Measurements from ENCODE around the gene SLC22A12. TPM values are rescaled to one million over a fixed set of nuclear protein-coding genes. Genes with fewer than 3 reads are reported as not detected.

The SLC22A12 gene
- total RNA-seq, 1 donor from 2014 or later: not detected

GRCh38 chr11:64588701-64589100 is 2.3 kb upstream of the SLC22A12 start:
- H3K4me3 ChIP-seq (ENCODE audit: insufficient read depth, low read depth, low read length): no peak overlapping the region
- no peak overlapping the region for H3K4me3 Mint-ChIP-seq (ENCODE audit: unreplicated experiment)
- no peaks in the 10 kb centered on the region for H3K79me2 ChIP-seq (ENCODE audit: insufficient read depth, low read length)
- TF ChIP-seq CTCF (IDR thresholded peaks at IDR 0.05; ENCODE audit: insufficient read depth, low read depth, low read length) (no peak), EZH2 (IDR thresholded peaks at IDR 0.05; ENCODE audit: insufficient read depth, low read length) (no peak)
- DNase-seq (ENCODE audit: low read depth) (no peak), FAIRE-seq (no peak)
- no peak overlapping the region for H3K4me2 ChIP-seq (ENCODE audit: low read length)
- no peaks in the 10 kb centered on the region for H4K20me1 ChIP-seq (ENCODE audit: insufficient read depth, low read length)
- peaks cover 2% of the 10 kb centered on the region for H3K36me3 Mint-ChIP-seq (ENCODE audit: low read depth, unreplicated experiment)
- H3K27ac ChIP-seq (ENCODE audit: low read depth, low read length): no peak overlapping the region
- H3K9ac ChIP-seq (ENCODE audit: low read length): no peak overlapping the region
- H3K27ac Mint-ChIP-seq (ENCODE audit: unreplicated experiment): no peak overlapping the region
- H3K27me3 Mint-ChIP-seq (ENCODE audit: low read depth, unreplicated experiment): peaks cover 49% of the 10 kb centered on the region
- peaks cover 2% of the 10 kb centered on the region for H3K27me3 ChIP-seq (ENCODE audit: insufficient read depth, low read length)
- peaks cover 13% of the 10 kb centered on the region for H3K9me3 Mint-ChIP-seq (ENCODE audit: unreplicated experiment)
- H3K4me1 Mint-ChIP-seq (ENCODE audit: low read depth, unreplicated experiment): no peaks in the 10 kb centered on the region
- H3K36me3 ChIP-seq (ENCODE audit: insufficient read depth, low read length): no peaks in the 10 kb centered on the region
- peaks cover 2% of the 10 kb centered on the region for H3K9me3 ChIP-seq (ENCODE audit: insufficient read depth, low read depth, low read length)
- H3K4me1 ChIP-seq (ENCODE audit: insufficient read depth, low read length): no peaks in the 10 kb centered on the region
- no peak overlapping the region for H2AFZ ChIP-seq (ENCODE audit: low read depth, low read length)

- H3K4me1 Mint-ChIP-seq (ENCODE audit: low read depth, unreplicated experiment): no peaks in the 10 kb centered on the region
- TF ChIP-seq CTCF (IDR thresholded peaks at IDR 0.05; ENCODE audit: insufficient read depth, low read depth, low read length): no peak
- no peak for TF ChIP-seq EZH2 (IDR thresholded peaks at IDR 0.05; ENCODE audit: insufficient read depth, low read length)
- no peak for DNase-seq (ENCODE audit: low read depth)
These were observed 525 bp downstream of the SLC22A12 start for GRCh38 chr11:64591257-64592233.

GRCh38 chr11:64592234-64592615 is 1.2 kb downstream of the SLC22A12 start:
- H3K9me3 Mint-ChIP-seq (ENCODE audit: unreplicated experiment): peaks cover 16% of the 10 kb centered on the region
- no peak for FAIRE-seq

More at GRCh38 chr11:64591257-64592233, 525 bp downstream of the SLC22A12 start:
- no peak for FAIRE-seq
- Histone ChIP-seq H3K9me3 (ENCODE audit: insufficient read depth, low read depth, low read length) (peaks cover 2% of the 10 kb centered on the region), H3K27me3 (ENCODE audit: insufficient read depth, low read length) (no peaks in the 10 kb centered on the region), H4K20me1 (ENCODE audit: insufficient read depth, low read length) (no peaks in the 10 kb centered on the region), H3K4me2 (ENCODE audit: low read length) (no peak overlapping the region), H3K4me1 (ENCODE audit: insufficient read depth, low read length) (no peaks in the 10 kb centered on the region), H3K9ac (ENCODE audit: low read length) (no peak overlapping the region), H3K4me3 (ENCODE audit: insufficient read depth, low read depth, low read length) (no peak overlapping the region), H2AFZ (ENCODE audit: low read depth, low read length) (no peak overlapping the region), H3K36me3 (ENCODE audit: insufficient read depth, low read length) (no peaks in the 10 kb centered on the region), H3K27ac (ENCODE audit: low read depth, low read length) (no peak overlapping the region), H3K79me2 (ENCODE audit: insufficient read depth, low read length) (no peaks in the 10 kb centered on the region)
- Mint-ChIP-seq H3K4me3 (ENCODE audit: unreplicated experiment) (no peak overlapping the region), H3K27ac (ENCODE audit: unreplicated experiment) (no peak overlapping the region), H3K27me3 (ENCODE audit: low read depth, unreplicated experiment) (peaks cover 26% of the 10 kb centered on the region), H3K36me3 (ENCODE audit: low read depth, unreplicated experiment) (peaks cover 2% of the 10 kb centered on the region), H3K9me3 (ENCODE audit: unreplicated experiment) (peaks cover 16% of the 10 kb centered on the region)

More at GRCh38 chr11:64592234-64592615, 1.2 kb downstream of the SLC22A12 start:
- Histone ChIP-seq H3K27ac (ENCODE audit: low read depth, low read length) (no peak overlapping the region), H3K4me1 (ENCODE audit: insufficient read depth, low read length) (no peaks in the 10 kb centered on the region), H2AFZ (ENCODE audit: low read depth, low read length) (no peak overlapping the region), H4K20me1 (ENCODE audit: insufficient read depth, low read length) (no peaks in the 10 kb centered on the region), H3K79me2 (ENCODE audit: insufficient read depth, low read length) (no peaks in the 10 kb centered on the region), H3K36me3 (ENCODE audit: insufficient read depth, low read length) (no peaks in the 10 kb centered on the region), H3K4me2 (ENCODE audit: low read length) (no peak overlapping the region), H3K9me3 (ENCODE audit: insufficient read depth, low read depth, low read length) (peaks cover 2% of the 10 kb centered on the region), H3K4me3 (ENCODE audit: insufficient read depth, low read depth, low read length) (no peak overlapping the region), H3K9ac (ENCODE audit: low read length) (no peak overlapping the region), H3K27me3 (ENCODE audit: insufficient read depth, low read length) (no peaks in the 10 kb centered on the region)
- Mint-ChIP-seq H3K27ac (ENCODE audit: unreplicated experiment) (no peak overlapping the region), H3K4me3 (ENCODE audit: unreplicated experiment) (no peak overlapping the region), H3K36me3 (ENCODE audit: low read depth, unreplicated experiment) (peaks cover 2% of the 10 kb centered on the region), H3K4me1 (ENCODE audit: low read depth, unreplicated experiment) (no peaks in the 10 kb centered on the region), H3K27me3 (ENCODE audit: low read depth, unreplicated experiment) (peaks cover 28% of the 10 kb centered on the region)
- DNase-seq (ENCODE audit: low read depth): no peak
- no peak for TF ChIP-seq CTCF (IDR thresholded peaks at IDR 0.05; ENCODE audit: insufficient read depth, low read depth, low read length)
- no peak for TF ChIP-seq EZH2 (IDR thresholded peaks at IDR 0.05; ENCODE audit: insufficient read depth, low read length)
